HG03060 (cell line): Measurements from ENCODE around the gene ANK2.

Source experiments
- ATAC-seq: cut with Tn5 transposase; IDR thresholded peaks from one replicate; pipeline ENCODE4 v1.9.1; 2021; ENCODE audit warnings: low read depth, moderate number of reproducible peaks; ENCODE audit not compliant: unreplicated experiment

Gene ANK2

DNA sequence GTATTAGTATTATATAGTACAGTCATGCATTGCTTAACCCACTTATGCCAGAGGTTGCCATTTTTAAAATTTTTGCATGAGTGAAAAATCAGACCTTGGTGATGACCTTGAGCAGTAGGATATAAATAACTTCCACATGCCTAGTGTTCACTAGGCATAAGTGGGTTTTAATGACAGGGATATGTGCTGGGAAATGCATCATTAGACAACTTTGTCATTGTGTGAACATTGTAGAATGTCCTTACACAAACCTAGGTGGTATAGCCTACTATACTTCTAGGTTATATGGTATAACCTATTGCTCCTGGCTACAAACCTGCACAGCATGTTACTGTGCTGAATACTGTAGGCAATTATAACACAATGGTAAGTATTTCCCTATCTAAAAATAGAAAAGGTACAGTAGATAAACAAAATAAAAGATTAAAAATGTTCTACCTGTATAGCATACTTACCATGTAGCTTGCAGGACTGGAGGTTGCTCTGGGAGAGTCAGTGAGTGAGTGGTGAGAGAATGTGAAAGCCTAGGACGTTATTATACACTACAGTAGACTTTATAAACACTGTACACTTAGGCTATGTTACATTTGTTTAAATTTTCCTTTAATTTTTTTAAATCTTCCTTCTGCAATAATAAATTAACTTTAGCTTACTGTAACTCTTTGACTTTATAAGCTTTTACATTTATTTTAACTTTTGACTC lies 326.7 kb downstream of the ANK2 start:
- ATAC-seq = no peak

DNA sequence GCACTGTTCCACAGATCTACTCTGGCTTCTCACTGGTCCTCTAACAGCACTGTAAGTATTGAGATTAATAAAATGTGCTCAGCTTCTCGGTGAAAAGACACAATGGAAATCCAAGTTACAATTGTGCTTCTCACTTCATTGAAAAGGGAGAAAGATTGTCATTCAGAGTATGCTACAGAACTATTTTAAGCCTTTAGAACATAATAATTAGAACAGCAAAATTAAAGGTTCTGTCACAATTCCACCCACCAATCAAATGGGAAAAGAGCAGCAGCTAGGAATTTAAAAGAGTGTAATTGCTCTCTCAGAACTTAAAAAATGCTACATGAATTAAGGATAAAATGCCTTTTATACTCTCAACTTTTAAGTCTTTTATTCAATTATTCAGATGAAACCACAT lies 329.4 kb downstream of the ANK2 start:
- ATAC-seq = no peak

DNA sequence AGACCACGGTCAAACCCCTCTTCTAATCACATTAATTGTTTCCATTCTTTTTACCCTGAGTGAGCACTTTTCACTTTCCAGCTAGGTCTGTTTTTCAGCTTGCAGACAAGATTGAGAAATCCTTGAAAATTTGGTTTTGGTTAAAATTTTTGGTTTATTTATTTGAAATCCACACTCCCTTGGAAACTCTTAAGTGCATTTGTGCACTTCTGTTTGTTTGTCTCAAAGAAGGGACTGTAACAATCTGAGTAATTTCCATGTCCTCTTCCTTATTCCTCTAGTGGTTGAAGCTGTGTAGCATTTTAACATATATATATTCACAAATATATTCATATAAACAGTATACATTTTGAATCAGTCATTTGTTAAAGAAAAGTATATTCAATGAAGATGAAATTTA lies 333.3 kb downstream of the ANK2 start:
- no peak for ATAC-seq

DNA sequence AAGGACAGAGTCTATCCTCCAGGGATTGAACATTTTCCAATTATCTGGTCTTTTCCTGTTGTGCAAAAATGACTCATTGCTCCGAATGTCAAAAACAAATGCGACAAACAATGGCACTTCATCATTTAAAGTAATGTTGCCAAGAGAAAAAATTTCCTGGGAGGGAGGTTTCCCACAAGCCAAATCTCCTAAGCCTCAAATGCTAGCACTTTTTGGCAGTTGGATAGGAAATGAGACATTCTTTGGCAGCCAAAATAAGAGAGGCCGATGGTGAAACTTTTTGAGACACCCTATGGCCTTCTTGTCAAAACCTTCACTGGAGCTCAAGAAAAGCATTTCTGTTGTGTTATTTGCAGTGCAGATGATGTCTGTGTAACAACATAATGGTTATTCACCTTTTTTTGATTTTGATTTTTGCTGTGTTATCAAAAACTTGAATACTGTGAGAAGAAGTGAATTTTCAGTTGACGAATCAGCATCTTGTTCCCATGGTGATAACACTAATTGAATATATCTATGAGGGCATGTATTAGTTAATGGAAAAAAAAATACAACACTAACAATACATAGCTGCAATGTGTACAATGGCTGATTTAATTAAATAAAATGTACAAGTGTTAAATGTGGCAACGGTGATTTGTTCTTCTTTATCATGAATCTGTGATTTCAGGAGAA lies 333.8 kb downstream of the ANK2 start:
- no peak for ATAC-seq

DNA sequence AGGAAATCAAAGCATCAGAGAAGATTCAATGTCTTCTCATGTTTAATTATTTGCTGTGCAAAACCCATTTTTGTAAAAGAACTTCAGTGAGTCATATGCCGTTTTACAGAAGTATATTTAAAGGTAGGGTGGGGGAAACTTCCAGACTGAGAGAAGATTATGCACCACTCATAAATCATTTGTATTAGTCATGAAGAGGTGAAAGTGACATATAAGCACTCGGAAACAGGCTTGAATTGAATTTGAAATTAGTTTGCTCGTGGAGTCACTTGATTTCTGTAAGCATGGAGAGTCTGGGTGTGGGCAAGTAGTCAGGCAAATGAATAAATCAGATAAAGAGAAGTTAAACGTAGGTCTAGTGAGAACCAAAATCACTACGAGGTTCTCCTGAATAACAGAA lies 335.1 kb downstream of the ANK2 start:
- no peak for ATAC-seq

DNA sequence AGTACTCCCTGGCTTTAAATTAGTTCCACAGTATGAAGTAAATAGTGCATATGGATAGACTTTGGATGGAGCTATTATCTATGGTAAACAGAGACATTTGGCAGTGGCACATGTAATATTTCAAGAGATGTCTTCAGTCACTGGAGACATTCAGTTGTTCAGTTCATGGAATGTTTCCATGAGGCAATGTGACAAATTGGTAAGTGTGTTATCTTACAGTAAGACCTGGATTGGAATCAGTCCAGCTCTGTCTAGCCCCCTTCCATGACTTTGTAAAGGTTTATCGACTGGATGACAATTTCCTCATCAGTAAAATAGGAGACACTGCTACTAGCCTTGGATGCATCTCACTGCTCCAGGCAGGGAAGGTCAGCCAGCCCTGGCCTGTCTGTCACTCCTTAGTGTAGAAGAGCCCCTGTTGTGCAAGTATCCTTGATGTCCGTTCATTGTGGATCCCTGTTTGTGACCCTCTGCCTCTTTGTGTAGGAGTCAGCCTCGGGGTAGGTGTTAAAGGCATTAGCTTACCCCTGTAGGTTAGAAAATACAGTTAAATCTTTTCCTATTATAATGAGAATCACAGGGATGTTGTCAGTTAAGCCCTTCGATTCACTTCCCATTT lies 335.9 kb downstream of the ANK2 start:
- ATAC-seq = no peak

DNA sequence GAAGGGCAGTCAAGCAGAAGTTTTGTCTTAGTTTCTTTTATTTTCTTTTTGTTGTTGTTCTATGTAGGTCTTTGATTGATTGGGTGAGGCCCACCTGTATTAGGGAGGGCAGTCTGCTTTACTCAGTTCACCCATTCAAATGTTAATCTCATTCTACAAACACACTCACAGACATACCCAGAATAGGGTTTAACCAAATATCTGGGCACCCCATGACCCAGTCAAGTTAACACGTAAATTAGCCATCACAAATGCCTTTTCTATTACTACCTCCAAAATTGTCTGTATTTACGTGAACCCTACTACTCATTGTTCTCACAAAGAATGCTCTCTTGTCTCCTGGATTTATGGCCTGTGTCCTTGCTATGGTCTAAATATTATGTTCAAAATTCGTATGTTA lies 339.7 kb downstream of the ANK2 start:
- no peak for ATAC-seq

DNA sequence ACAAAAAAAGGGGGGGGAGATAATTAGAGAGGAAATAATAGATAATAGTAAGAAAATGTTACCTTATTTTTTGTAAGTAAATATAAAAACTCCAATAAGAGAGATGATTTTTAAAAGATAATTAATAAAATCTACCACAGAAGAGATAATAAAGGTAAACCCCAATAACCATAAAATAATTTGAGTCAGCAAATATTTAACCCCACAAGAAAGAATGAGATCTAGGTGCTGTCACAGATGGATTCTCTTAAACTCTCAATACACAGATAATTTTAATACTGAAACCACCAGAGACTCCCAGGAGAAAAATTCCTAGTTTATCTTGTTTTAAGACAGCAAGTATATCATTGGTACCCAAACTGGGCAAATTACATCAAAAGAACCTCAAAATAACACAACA lies 341.4 kb downstream of the ANK2 start:
- ATAC-seq = no peak

DNA sequence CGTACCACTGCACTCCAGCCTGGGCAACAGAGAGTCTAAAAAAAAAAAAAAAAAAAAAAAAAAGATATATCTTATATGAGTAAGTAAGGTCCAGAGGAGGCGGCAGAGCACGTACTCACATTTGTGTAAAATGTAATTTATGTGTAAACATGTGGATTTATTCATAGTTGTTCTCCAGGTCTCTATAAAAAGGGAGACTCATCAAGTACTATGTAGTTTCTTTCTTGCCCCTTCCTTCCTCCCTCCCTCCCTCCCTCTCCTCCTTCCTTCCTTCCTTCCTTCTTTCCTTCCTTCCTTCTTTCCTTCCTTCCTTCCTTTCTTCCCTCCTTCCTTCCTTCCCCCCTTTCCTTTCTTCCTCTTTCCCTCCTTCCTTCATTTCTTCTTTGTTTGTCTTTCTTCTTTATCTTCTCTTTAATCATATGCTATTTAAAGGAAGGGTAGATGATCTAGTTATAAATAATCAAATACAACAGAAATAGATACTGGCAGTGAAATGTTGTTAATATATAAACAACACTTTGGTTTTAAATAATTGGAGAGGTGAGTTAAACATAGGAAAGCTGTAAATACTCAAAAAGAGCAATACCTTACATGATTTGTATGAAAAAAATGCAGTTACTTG lies 344.8 kb downstream of the ANK2 start:
- ATAC-seq = no peak

DNA sequence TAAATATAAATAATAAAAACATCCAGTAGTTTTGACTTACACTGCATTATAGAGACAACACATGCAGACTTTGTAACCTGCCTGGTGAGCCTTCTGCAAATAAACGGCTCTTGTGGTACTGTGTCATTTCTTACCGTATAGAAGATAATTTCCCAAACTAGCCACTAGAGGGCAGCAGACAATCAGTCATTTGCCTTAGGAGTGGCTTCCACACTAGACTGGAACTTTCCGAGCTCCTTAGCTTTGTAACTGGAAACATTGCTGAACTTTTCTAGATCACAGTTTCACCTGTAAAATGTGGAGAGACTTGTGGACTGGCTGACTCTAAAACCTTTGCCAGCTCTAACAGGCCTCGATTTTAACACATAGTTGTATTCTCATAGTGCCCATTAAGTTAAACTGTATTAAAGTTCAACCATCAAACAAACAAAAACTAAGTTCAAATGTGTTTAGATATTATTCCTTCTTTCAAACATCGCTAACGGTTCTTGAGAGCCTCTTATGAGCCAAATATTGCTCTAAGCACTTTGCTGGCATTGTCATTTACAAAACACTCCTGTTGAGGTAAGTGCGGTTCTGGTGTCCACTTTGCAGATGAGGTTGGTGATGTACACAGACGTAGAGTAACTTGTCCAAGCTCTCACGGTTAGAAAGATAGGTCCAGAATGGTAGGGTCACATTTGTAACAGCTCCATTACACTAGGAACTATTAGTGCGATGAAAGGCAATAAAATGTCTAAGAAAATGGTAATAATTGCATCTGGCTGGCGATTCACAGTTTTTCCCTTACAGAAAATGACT lies 345.5 kb downstream of the ANK2 start:
- peak; percentile 93 for ATAC-seq

DNA sequence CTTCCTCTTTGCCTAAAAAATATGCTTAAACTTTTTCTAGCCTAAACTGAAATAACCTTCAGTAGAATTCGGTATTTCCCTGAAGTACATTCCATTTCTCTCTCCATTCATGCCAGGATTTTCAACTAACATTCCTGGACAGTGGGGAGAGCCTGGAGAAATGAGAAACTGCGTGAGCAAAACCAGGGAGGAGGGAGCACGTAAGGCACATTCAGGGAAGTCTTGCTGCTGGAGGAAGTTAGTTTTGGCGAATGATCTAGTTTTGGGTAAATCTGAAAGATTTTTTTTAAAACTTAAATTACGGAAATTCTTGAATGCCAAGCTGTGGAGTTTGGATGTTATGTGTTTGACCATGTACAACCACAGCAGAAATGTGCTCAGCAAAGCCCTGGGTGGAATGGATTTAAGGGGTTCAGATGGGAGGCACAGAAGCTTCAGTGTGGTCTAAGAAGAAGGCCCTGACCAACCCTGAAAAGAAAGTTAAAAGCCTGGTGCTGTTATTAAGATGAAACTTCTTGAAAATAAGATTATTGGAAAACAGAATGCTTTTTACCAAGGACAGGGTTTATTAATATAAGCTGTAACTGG lies 347.8 kb downstream of the ANK2 start:
- ATAC-seq = no peak

DNA sequence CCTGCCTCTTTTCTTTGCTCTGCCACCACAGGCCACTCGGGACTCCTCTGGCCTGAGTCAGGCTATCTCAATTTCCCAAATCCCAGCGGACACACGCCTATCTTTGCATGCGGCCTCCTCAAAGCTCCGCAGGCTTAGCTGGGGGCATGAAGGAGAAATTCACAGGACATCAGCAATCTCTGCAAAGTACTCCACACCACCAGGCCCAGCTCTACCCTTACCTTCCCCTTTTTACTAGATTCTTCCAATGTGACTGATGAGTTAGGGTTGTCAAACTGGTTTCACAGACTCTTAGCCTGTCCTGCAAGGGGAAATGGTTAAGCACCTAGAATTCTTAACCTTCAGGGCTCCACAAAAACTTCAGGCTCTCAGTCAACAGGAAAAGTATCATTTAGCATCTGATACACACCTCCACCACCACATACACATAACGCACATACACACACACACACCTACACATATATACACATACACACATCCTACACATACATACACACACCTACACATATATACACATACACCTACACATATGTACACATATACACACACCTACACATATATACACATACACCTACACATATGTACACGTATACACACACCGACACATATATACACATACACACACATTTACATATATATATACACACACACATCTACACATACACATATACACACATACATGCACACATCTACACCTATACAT lies 349.1 kb downstream of the ANK2 start:
- no peak for ATAC-seq

DNA sequence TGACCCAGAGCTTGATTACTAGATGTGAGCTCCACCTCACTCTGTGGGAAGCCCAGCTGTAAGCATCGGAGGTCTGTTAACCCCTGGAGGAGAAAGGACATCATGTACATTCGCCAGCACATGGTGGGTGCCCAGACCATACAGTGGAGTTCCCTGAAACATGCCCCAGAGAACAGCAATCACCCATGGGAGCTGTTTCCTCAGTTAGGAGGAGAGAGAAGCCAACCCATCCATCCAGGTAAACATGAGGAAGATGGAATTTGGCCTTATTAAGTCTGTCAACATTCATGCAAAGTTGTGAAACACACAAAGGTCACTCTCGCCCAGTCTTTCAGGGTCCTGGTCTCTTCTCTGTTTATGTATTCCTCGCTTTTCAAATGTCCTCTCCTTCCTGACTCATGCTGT lies 354.7 kb downstream of the ANK2 start:
- no peak for ATAC-seq

DNA sequence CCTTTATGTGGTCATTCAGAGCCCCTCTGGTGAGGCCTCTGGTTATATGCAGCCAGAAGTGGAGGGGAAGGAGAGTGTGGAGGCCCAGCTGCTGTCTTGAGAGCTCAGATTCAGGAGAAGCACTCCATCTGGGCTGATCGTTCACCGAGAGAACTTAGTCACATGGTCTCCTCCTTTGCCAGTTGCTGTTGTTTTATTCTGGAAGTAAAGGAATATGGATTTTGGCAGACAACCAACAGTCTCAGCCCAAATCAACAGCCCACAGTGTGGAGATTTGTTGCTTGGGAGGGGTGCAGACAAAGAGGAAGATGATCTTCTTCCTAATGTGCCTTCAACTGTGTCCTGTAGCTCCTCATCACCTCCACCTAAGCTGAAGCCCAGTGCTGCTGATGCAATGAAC lies 355.4 kb downstream of the ANK2 start:
- ATAC-seq = no peak

DNA sequence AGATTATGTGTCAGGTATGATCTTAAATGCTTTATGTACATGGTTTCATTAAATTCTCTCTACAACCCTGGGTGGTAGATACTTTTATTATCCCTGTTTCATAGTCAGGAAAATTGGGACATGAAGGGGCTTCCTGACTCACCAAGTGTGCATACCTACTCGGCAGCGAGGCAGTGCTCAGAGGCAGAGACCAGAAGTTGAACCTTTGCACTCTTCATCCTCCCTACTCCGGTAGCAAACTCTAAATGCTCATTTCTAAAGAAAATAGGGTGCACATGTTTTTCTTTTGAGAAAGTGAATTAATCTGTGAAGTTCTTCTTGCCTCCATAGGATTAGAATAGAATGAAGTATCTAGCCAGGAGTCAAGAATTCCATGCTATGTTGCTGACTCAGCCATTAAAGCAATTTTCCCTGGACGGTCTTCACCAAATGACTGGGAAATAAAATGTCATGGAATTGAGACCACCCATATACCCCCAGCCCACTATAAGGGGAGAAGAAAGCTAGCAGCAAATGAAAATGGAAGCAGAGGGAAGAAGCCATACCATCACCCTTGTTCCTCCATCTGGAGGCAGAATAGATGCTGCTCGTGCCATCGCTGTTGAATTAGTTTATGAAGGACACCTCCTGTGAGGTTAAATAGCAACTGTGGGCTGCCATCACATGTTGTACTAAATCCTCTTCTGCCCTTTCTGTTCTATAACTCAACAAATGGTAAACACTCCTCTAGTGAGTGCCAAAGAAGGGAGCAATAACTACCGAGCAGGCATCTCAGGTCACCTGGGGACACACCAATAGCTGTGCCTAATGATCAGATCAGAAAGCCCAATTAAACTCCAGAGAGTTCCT lies 356.6 kb downstream of the ANK2 start:
- ATAC-seq = no peak

DNA sequence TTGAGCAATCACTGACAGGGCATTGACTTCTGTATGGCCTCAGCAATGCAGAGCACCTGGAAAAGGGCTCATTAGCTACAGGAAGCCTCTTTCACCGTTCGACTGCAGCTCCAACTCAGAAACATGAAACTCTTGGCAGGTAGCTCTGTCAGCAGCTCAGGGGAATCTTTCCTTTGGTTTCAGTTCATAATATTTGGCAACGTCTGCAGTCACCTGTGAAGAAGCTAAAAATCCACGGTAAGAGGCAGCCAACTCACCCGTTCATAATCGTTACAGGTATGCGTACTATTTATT lies 357.2 kb downstream of the ANK2 start:
- ATAC-seq = no peak

DNA sequence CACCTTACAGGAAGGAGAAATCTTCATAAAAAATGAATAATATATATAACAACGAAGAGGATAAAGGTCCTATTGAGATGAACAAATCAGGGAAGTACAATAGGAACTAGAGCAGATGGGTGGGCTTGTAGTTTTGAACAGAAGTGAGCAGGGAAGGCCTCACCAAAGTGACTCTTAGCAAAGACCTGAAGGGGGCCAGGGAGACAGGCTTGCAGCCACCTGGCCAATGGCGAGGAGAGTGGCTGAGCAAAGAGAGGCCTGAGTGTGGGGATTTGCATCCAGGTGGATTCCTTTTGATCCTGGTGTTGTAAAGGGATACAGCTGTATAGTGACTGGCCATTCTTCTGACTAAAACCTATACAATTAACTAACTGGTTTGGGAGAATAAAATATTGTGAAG lies 358.0 kb downstream of the ANK2 start:
- no peak for ATAC-seq

DNA sequence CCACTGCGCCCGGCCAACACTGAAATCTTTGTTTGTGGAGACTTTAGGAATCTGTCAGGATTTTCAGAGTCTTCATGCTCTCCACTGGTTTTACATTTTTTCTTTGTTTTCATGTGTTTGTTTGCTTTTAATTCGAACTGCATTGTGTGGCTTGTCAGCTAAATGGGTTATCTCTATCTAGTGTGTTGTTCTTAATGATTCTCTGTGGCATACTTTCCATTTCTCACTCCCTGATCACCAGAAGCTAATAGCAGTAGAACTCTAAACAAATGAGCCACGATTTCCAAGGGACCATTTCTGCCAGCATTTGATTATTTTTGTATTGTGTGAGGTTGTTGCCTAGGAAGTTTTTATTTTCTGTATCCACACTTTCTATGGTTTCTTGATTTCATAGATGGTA lies 359.7 kb downstream of the ANK2 start:
- ATAC-seq = no peak

DNA sequence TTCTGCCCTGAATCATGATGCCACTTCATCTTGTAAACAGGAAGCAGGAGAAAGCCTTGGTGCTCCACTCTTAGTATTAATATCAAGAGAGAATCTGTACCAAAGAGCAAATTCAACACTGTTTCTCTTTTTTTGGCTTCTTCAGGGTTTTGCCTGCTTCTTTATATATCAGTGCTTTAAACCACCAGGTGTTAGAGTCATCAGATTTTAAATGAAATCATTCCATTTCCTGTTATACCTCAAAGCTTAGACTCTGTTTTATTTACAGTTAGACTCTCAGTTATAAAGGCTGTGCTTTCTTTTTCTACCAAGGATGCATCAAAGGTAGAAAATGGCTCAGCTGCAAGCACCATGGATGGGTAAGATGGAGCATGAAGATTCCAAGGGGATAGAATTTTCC lies 361.2 kb downstream of the ANK2 start:
- ATAC-seq = no peak
